NCI-H2196 treated with DMSO at 0.1 percent for 48 hours (cell line): Measurements from ENCODE around the gene CDH4.
A peak's percentile ranks its signal among the peaks of the same experiment; 100 is the strongest.

Experiments used
- DNase-seq: peaks from one replicate; lab custom pipeline; 2025; ENCODE audit not compliant: unreplicated experiment; lab: John Stamatoyannopoulos, UW

Gene CDH4

DNA sequence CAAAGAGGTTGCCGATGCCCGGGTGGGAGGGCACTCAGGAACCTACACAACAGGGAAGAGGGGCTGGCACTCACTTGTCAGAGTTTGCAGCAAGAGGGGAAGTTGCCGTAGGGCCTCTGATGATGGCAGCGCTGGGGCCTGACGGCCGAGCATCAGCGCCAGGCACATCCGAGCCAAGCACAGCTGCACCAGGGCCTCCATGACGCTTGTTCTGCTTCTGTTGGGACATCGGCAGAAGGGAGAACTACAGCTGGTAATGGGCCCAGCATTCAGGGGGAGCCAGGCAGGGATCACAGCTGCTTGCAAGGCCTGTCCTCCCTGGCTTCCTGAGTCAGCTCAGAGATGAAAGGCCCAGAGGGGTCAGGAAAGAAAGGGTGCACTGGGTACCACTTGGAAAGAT lies 367.7 kb downstream of the CDH4 start:
- no peak for DNase-seq

DNA sequence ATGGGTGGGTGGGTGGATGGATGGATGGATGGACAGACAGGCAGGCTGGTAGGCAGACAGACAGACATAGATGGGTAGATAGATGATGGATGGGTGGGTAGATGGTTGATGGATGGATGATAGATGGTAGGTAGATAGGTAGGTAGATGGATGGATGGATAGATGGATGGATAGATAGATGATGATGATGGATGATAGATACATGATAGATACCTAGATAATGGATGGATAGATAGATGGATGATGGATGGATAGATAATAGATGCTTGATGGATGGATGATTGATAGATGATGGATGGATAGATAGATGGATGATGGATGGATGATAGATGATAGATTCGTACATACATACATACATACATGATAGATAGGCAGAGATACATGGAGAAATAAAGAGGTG lies 368.1 kb downstream of the CDH4 start:
- no peak for DNase-seq

DNA sequence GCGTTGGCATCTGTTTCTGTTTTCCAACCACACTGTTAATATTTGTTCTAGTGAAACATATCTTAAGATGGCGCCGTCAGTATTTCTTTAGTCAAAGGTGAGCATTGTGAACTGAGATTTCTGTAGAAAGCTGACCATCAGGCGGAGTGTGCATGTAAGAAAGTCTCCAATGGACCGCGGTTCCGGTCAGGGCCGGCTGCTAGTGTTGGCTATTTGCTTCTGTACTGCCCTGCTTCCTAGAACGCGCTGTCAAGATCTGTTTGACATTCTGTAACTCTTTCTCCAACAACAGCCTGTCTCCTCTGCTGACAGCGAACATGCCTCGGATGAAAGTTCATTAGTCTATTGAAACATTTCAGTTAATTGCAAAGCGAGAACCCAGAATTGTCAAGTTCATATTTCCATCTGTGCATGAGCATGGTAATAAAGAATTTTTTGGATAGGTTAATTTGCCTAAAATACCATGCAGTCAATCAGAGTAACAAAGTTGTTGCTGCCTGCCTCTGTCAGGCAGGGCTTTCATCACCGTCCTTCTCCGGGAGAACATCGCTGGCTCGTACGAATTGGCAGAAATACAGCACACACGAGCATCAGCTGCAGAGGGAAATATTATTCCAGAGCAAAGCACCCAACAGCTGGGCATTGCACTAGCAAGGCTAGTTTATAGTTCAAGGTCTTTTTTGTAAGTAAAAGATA lies 369.1 kb downstream of the CDH4 start:
- DNase-seq = no peak

DNA sequence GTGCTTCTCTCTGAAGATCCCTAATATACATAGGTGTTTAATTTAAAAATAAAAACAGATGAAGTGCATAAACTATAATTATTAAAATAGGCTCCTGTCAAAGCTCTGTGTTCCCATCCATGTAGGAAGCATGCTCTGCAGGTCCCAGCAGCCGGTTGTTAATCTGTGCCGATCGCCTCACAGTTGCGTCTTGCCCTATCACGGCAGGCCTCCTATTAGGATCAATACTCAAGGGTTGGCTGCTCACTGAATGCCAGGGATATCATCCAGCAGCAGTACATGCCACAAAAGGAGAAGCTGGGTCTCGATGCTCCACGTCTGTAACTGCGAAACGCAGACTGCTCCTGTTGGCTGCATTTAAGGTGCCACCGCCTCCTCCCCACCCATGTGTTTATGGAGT lies 369.8 kb downstream of the CDH4 start:
- no peak for DNase-seq

DNA sequence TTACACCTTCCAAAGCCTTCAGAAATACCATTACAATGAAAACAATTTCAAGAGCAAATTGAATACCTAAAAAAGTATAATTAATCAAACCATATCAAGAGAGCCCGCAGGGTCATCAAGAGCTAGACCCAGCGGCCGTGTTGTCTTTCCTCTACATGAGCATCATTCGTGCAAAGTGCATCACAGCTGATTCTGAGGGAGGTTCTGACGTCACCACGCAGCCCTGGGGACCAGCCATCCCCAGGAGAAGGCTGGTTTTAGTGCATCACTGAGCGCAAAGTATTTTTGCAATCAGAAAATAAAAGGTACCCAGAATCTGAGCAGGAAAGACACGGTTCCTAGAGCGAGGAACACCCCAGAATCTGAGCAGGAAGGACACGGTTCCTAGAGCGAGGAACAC lies 371.4 kb downstream of the CDH4 start:
- no peak for DNase-seq

DNA sequence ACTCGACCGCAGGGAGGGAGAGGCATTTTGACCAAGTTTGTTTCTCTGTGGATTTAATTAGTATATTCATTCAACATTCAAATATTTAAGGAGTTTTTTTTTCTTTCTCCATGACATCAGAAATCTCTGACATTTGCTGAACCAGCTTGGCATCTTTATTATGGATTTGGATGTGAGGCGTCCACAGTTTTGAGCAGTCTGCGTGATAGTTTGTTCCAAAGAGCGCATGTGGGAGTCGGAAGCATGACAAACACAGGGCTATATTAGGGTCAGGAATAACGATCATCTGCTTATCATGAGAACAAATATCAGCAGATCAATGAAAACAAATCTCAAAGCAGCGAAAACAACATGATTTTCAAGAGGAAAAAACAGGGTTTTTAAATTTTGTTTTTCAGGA lies 373.2 kb downstream of the CDH4 start:
- DNase-seq = no peak

DNA sequence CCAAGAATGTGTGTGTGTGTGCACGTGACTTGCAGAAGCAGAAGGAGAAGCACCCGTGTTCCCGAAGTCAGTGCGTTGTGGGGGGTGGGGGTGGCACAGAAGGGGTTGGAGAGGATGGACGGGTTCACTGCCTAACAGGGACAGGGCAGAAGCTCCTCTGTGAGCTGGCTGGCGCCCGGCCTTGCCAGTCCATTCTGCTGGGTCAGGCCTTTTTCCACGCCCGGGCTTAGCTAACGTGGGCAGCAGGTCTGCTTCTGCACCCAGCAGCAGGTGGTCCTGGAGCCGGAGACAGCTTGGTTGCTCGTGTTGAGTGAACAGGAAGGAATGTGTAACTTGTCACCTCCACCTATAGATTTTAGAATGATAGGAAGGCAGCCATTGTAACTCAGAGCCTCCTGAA lies 374.4 kb downstream of the CDH4 start:
- DNase-seq = no peak

DNA sequence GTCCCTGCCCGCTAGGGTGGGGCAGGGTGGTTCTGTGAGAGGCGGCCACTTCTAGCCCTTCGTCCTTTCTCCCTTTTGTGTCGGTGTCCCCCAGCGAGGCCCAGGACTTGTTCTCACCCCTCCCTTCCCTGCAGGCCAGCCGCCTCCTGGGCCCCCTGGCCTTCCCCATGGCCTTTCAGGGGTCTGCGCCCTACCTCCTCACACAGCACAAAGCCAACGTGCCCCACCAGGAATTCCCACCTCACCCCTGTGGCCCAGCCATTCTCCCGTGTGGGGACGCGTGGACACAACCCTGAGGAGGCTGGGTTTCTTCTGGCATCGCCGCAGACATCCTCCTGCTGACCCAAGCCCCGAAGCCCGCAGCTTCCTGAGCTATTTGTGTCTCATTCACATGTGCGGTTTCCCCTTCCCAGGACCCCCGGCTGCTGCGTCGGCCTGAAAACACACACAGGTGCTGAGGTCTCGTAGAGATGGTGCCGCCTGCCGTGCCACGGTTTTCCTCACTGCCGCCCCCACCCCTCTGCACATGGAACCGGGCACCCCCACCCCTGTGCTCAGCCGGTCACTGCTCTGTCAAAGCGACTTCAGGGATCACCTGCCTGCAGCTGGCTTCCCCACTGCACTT lies 375.8 kb downstream of the CDH4 start:
- DNase-seq = no peak

DNA sequence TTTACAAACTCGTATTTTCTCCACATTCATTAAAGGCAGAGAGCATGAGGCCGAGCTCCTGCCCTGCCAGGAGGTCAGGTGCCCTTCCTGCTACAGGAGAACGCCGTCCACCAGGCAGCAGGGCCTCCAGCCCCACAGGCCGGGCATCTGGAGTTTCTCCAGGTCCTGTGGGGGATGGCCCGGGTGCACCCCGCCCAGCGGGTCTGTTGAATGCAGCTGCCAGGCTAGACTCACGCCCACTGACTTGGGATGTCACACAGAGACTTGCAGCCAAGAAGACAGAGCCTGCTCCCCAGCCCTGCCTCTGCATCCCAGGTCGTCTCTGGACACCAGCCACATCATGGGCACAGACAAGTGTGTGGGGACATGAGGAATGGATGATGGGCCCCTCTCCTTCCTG lies 376.4 kb downstream of the CDH4 start:
- DNase-seq = no peak

DNA sequence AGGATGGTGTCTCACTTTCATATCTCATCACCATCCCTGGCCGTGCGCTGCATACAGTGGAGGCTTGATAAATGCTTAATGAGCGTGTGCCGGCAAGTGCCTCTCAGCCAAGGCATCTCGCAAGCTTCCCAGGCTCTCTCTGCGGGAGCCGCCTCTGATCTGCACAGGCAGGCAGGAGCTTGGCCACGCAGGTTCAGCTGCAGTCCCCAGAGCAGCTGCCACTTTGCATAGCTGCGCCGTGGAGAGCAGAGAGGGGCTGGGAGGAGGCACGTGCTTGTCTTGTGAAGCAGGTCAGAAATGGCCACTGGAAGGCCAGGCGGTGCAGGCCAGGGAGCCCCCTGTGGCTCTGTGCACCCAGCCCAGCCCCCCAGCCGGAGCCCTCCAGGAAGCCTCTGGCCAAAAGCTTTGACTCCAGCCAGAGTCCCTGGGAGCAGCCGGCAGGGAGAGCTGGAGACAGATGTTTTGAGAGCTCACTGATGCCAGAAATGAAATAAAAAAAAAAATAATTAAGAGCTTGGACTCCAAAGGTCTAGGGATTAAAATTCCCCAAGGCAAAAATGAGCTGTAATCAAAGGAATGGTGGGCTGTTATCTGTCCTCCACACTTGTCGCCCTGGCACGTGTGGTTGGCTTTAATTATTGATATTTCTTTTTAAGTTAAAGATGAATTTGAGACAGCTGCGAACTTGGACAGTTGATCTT lies 377.0 kb downstream of the CDH4 start:
- DNase-seq = no peak

DNA sequence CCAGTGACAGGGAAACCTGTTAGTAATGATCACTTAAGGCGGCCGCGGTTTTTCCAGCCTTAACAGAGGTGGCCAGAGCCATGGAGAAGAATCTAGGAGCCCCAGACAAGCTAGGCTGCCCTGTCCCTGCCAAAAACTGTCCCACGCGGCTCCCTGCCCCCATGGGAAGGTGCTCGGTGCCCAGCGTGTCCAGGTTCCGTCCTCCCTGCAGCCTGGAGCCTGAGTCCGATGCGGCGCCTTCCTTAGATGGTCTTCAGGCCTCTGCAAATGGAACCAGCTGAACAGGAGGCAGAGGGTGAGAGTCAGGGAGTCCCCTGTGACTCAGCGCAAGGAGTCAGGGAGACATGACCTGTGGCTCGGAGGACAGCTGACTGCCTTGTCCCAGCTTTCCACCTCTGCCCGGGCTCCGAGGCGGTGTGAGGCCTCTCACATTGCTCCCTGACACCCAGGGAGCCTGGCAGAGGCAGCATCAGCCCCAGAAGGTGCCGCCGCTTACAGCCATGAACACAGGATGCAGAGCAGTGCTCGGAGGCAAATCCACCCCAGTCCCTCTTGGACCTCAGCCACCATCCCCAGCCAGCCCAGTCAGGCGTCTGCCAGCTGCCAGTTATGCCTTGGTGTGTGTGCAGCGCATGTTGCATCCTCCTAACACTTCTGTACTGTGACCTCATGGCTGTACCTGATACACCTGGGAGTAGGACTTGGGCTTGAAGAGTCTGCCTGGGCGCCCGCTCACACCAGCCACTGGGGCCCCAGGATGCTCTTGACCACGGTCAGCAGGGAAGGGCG lies 377.7 kb downstream of the CDH4 start:
- DNase-seq = peak; percentile 12

DNA sequence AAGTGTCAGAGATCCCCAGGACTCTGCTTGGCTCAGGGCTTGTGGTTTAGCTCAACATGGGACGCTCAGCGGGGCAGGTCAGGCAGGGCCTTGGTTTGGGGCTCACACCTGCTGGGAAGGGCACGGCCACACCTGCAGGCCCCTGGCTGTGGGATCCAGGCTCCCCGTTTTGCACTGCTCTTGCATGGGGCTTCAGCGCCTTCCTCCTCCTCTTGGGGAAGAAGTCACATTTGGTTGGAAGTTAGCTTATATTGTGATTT lies 378.3 kb downstream of the CDH4 start:
- DNase-seq = no peak

DNA sequence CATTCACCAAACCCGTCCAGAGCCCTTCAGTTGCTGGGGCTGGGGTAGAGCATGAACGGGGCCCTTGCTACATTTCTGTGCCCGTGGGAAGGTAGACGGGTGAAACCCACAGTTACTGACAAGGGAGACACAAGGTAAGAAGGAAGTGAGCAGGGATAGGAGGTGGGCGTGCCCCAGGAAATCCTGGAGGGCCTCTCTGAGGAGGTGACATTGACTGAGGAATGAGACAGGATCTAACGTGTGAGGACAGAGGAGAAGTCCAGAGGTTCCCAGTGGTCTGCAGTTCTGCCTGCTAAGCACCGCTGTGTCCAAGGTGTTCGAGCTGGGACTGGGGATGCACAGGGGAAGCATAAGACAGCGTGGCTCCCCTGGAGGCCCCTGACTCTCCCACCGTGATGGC lies 378.8 kb downstream of the CDH4 start:
- no peak for DNase-seq

DNA sequence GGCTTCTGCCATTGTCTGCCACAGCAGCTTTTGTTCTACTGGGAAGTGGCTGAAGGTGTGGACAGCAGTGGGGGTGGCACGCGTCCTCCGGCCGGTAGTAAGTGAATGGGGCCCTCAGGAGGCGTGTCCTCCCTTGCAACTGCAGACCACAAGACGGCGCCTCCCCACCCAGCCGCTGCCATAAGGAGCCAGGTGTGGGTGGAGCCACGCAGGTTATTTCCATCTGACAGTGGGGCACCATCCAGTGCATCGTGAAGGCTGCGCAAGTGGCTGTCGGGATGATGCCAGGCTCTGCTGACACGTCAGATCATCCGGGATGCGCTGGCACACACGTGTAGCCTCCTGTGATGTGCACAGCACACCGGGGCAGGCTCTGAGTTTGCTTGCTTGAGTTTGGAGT lies 379.7 kb downstream of the CDH4 start:
- no peak for DNase-seq

DNA sequence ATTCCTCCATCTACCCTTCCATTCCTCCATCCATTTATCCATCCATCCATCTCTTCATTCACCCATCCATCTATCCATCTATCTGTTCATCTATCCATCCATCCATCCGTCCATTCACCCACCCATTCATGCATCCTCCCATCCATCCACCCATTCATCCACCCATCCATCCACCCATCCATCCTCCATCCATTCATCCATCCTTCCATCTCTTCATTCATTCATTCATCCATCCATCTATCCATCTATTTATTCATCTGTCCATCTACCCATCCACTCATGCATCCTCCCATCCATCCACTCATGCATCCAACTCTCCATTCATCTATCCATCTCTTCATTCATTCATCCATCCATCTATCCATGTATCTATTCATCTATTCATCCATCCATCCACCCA lies 380.9 kb downstream of the CDH4 start:
- DNase-seq = no peak

DNA sequence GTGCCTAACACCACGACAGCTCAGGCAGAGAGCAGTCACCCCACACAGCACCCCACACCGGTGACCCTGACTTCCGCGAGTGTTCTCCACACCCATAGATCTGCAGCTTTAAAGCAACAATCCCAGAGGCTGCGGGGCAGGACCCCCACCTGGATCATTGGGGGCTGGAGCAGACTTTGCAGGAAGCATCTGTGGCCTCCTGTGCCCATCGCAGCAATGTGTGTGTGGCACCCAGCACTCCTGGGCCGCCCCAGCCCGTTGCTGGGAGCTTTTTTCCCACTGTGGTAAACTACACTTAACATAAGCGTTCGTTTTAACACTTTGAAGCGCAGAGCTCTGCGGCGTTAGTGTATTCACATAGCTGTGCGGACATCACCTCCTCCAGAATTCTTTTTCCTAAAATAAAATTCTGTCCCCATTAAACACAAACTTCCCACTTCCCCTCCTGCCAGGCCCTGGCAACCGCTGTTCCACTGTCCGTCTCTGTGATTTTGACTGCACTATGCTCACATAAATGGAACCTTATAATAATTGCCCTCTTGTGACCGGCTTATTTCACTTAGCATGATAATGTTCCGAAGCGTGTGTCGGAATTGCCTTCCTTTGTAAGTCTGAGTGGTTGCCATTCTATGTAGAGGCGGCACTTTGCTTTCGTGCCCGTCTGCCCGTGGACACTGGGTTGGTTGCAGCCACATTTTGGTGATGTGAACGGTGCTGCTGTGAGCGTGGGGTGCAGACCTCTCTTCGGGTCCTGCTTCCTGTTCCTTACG lies 382.5 kb downstream of the CDH4 start:
- no peak for DNase-seq

DNA sequence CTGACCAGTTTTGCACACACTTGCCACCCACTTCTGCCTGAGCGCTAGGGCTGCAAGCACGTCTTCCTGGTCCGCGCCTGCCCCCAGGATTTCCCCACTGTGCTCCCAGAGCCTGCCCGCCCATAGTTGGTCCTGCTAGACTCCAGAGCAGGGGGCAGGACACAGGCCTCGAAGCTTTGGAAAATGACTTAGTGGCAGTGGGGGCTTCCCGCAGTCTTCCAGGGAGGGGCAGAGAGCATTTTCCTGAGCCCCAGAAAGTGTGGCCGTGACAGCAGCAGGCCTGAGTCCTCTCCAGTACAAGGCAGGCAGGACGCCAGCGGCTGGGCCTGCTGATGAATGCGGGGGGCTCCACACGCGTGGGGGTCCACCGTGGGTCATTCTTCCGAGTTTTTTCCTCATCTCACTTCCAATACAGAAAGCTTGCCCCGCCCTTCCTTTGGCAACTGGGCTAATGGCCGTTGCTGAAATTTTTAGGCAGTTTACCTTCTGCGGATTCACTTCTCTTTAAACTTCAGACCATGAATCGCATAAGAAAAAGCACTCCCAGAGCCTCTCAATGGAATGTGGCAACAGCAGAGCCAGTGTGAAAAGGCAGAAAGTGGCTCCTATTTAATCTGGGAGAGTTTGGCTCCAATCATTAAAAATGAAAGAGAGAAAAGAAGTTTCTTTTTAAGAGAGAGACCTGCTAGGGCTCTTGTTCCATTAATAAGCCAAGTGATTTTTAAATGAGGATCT lies 383.8 kb downstream of the CDH4 start:
- DNase-seq = no peak

DNA sequence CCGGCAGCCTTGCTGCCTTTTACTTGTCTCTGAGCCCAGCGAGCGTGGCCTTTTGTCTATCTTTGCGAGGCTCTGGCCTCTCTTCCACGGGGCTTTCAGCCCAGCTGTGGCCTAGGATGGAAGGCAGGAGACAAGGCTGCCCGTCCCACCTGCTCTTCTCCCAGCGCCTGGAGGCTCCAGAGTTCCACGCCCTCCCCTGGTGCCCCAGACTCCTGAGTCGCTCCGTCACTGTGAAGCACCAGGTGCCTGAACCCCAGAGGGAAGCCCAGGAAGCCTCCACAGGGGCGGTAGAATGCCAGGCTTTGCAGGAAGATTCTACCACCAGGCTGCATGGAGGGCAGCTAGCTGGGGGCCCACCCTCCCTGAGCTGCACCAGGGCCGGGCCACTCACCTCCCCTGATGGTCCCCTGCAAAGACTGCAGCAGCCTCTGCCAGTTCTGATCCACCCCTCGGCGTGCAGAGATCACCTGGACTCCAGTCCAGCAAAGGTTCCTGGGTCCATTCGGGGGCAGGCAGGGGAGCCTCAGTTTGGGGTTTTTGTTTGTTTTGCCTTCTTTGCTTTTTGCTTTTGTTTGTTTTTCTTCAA lies 384.6 kb downstream of the CDH4 start:
- DNase-seq = no peak

DNA sequence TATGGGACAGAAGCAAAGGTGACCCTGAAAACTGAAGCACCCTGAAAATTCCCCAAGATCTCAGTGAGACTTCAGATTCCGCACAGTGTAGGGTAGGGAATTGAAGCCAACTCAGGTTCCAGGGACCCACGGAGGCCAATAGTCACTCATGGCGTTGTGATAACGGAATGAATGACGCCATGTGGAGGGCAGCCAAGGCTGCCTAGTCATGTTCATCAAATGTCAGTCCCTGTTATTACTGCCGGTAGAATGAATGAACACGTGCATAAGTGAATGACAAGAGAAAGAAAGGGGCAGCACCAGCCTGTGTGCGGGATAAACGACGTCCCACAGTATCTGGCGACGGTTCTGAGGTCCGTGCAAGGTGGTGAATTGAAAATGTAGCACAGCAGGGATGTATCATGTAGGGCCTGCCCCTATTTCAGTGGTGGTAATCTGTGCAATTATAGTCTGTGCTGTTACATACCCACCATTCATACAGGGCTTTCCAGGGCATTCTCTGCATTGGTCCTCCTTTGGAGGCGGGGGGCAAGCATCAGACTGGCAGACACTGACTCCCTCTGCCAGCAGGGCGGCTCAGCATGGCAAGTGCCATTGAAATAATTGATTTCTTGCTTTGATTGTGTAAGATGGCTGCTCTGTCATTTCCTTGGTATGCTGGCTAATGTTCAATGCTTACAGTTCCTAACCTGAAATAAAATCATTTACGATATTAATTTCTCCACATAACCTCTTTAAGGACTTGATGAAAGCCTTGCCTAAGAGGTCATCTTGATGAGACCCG lies 386.9 kb downstream of the CDH4 start:
- no peak for DNase-seq
